Liver (tissue), 9 donors: ENCODE measurements around the gene LTN1. TPM values are rescaled to one million over a fixed set of nuclear protein-coding genes. Genes with fewer than 3 reads are reported as not detected.

ENCODE experiments used
- DNase-seq: peaks from one replicate; pipeline ENCODE4 v3.0.0-alpha.2; 2017; ENCODE audit warnings: low spot score
- H3K27ac ChIP-seq, 2 donors: one replicate each; pipeline ENCODE4 v1.7.0; 2013; ENCODE audit warnings: inconsistent platforms in 2 of 2, low read length in 2 of 2, control low read depth in 1 of 2, low read depth in 1 of 2, mild to moderate bottlenecking in 1 of 2
- H3K27me3 ChIP-seq, 4 donors: one replicate each; pipeline versions ENCODE4 v1.6.1 to v1.7.0; 2013; ENCODE audit warnings: low read length in 3 of 4, inconsistent platforms in 1 of 4, mild to moderate bottlenecking in 1 of 4, moderate library complexity in 1 of 4; ENCODE audit not compliant: control insufficient read depth in 4 of 4, insufficient read depth in 4 of 4
- H3K36me3 ChIP-seq, 4 donors: one replicate each; pipeline versions ENCODE4 v1.6.1 to v1.7.0; 2013; ENCODE audit warnings: low read length in 3 of 4, mild to moderate bottlenecking in 3 of 4, low read depth in 1 of 4, moderate library complexity in 1 of 4; ENCODE audit not compliant: control insufficient read depth in 4 of 4, insufficient read depth in 3 of 4
- H3K4me1 ChIP-seq, 4 donors: one replicate each; pipeline versions ENCODE4 v1.6.1 to v1.7.0; 2013; ENCODE audit warnings: low read length in 3 of 4, mild to moderate bottlenecking in 3 of 4, moderate library complexity in 1 of 4; ENCODE audit not compliant: control insufficient read depth in 4 of 4, insufficient read depth in 4 of 4
- H3K4me3 ChIP-seq, 3 donors: one replicate each; pipeline versions ENCODE4 v1.6.1 to v1.7.0; 2013; ENCODE audit warnings: low read length in 3 of 3, control low read depth in 1 of 3, low read depth in 1 of 3, mild to moderate bottlenecking in 1 of 3
- H3K9ac ChIP-seq, 2 donors: one replicate each; pipeline ENCODE4 v1.7.0; 2013; ENCODE audit warnings: low read length in 2 of 2, mild to moderate bottlenecking in 2 of 2, moderate library complexity in 2 of 2, control low read depth in 1 of 2, low read depth in 1 of 2
- H3K9me3 ChIP-seq, 4 donors: one replicate each; pipeline versions ENCODE4 v1.6.1 to v1.7.0; 2013; ENCODE audit warnings: low read length in 3 of 4; ENCODE audit not compliant: control insufficient read depth in 4 of 4
- EGR1 ChIP-seq, 2 donors: IDR thresholded peaks; 2 replicates each; pipeline ENCODE4 v1.6.1; 2016 to 2018; ENCODE audit warnings: antibody characterized with exemption in 2 of 2, low read depth in 2 of 2
- FOXA2 ChIP-seq: IDR thresholded peaks from 2 replicates; pipeline ENCODE4 v1.6.1; 2016; ENCODE audit warnings: antibody characterized with exemption
- GABPA ChIP-seq, 2 donors: IDR thresholded peaks in 1 of 2; conservative IDR thresholded peaks in 1 of 2; 2 replicates each; pipeline ENCODE4 v1.6.1; 2016; ENCODE audit warnings: antibody characterized with exemption in 2 of 2, mild to moderate bottlenecking in 1 of 2, moderate library complexity in 1 of 2
- HNF4A ChIP-seq, 2 donors: conservative IDR thresholded peaks; 2 replicates each; pipeline ENCODE4 v1.6.1; 2016; ENCODE audit warnings: antibody characterized with exemption in 2 of 2, mild to moderate bottlenecking in 2 of 2
- HNF4G ChIP-seq: IDR thresholded peaks from 2 replicates; pipeline ENCODE4 v1.6.1; 2016; ENCODE audit warnings: antibody characterized with exemption
- JUND ChIP-seq, 2 donors: IDR thresholded peaks; 2 replicates each; pipeline ENCODE4 v1.6.1; 2016; ENCODE audit warnings: antibody characterized with exemption in 2 of 2
- NR2F2 ChIP-seq: IDR thresholded peaks from 2 replicates; pipeline ENCODE4 v1.6.1; 2016; ENCODE audit warnings: antibody characterized with exemption
- RAD21 ChIP-seq, 2 donors: IDR thresholded peaks; 2 replicates each; pipeline ENCODE4 v1.6.1; 2016; ENCODE audit warnings: antibody characterized with exemption in 2 of 2, mild to moderate bottlenecking in 2 of 2
- RXRA ChIP-seq, 2 donors: IDR thresholded peaks; 2 replicates each; pipeline ENCODE4 v1.6.1; 2017 to 2018; ENCODE audit warnings: antibody characterized with exemption in 2 of 2, mild to moderate bottlenecking in 1 of 2
- SP1 ChIP-seq: IDR thresholded peaks from 2 replicates; pipeline ENCODE4 v1.6.1; 2018; ENCODE audit warnings: antibody characterized with exemption, mild to moderate bottlenecking
- TAF1 ChIP-seq: conservative IDR thresholded peaks from 2 replicates; pipeline ENCODE4 v1.6.1; 2016; ENCODE audit warnings: antibody characterized with exemption, mild to moderate bottlenecking
- YY1 ChIP-seq: IDR thresholded peaks from 2 replicates; pipeline ENCODE4 v1.6.1; 2016; ENCODE audit warnings: antibody characterized with exemption, mild to moderate bottlenecking
- WGBS: extraction: QIAGEN DNeasy Blood & Tissue Kit; methylation state at CpG from one replicate; pipeline ENCODE4 v1.1.7; 2013; 5-methylcytosine and 5-hydroxymethylcytosine counted together
- polyA plus RNA-seq, 2 donors: library from polyadenylated mRNA; stranded (reverse) in 1 of 2; unstranded in 1 of 2; fragments of 200-250 nt in 1 of 2; fragments of >200 nt in 1 of 2; fragmentation: Nextera tagmentation in 1 of 2; extraction: Ambion mirVana in 1 of 2; gene quantifications; one replicate each; pipeline versions ENCODE4 v1.2.1 to v1.2.3, GENCODE V29; 2013 to 2015
- total RNA-seq, 2 donors: library from RNA; depleted of rRNA; stranded (reverse); fragments of >200 nt; gene quantifications; one replicate each; pipeline ENCODE4 v1.2.3, GENCODE V29; 2014
- TF ChIP-seq, protein P1 (sequence below): IDR thresholded peaks from 2 replicates; pipeline ENCODE4 v1.6.1; 2016; ENCODE audit warnings: antibody characterized with exemption
- TF ChIP-seq, protein P2 (sequence below): fragments of 150-350 bp; IDR thresholded peaks from 2 replicates; pipeline ENCODE4 v1.5.1; 2017; ENCODE audit warnings: improper control_type of control experiment, low read depth, low read length; ENCODE audit not compliant: missing input control
- TF ChIP-seq, protein P3 (sequence below): IDR thresholded peaks from 2 replicates; pipeline ENCODE4 v1.6.1; 2016; ENCODE audit warnings: antibody characterized with exemption, mild to moderate bottlenecking
- TF ChIP-seq, protein P4 (sequence below): IDR thresholded peaks from 2 replicates; pipeline ENCODE4 v1.6.1; 2016; ENCODE audit warnings: antibody characterized with exemption
- TF ChIP-seq, protein P5 (sequence below): IDR thresholded peaks from 2 replicates; pipeline ENCODE4 v1.6.1; 2016; ENCODE audit warnings: antibody characterized with exemption
- donor health status: healthy.
- donor health status: healthy.
- donor health status: healthy.
- donor health status: healthy.
- donor health status: healthy.

The LTN1 gene
- total and polyA plus RNA-seq, 4 donors: 3.9 to 22.1 (median 9.6) TPM

DNA sequence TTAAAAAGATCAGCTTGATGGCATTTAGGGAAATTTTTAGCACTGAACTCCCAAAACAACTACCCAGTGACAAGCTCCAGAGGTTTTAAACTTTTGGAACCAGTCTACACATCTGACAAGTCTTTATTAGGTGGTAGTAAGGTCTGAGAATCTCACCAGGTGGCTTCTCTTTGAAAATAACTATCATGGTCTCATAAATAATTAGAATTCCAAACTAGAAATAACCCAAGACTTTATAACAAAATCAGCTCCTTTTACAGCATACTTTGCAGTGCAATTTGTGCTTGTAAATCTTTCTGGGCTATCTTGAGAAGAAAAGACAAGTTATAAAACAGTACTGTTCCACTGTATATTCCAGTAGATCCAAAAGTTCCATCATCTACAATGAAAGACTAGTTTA is 108.7 kb downstream of the LTN1 start:
- H3K27ac ChIP-seq: no peak overlapping the region
- no peaks in the 10 kb centered on the region for H3K27me3 ChIP-seq
- H3K4me3 ChIP-seq: peak overlapping the region in 1 of 3 donors; percentile 46
- peaks cover 2 to 9% (median 4%) of the 10 kb centered on the region in 4 donors for H3K4me1 ChIP-seq
- TF ChIP-seq EGR1 (IDR thresholded peaks at IDR 0.05; ENCODE audit: low read depth in 2 of 2) (no peak), YY1 (no peak), TAF1 (no peak), RAD21 (IDR thresholded peaks at IDR 0.05) (no peak), NR2F2 (no peak), JUND (IDR thresholded peaks at IDR 0.05) (no peak), FOXA2 (no peak)
- TF ChIP-seq, protein P1, sequence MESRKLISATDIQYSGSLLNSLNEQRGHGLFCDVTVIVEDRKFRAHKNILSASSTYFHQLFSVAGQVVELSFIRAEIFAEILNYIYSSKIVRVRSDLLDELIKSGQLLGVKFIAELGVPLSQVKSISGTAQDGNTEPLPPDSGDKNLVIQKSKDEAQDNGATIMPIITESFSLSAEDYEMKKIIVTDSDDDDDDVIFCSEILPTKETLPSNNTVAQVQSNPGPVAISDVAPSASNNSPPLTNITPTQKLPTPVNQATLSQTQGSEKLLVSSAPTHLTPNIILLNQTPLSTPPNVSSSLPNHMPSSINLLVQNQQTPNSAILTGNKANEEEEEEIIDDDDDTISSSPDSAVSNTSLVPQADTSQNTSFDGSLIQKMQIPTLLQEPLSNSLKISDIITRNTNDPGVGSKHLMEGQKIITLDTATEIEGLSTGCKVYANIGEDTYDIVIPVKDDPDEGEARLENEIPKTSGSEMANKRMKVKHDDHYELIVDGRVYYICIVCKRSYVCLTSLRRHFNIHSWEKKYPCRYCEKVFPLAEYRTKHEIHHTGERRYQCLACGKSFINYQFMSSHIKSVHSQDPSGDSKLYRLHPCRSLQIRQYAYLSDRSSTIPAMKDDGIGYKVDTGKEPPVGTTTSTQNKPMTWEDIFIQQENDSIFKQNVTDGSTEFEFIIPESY: no peak
- TF ChIP-seq, protein P2, sequence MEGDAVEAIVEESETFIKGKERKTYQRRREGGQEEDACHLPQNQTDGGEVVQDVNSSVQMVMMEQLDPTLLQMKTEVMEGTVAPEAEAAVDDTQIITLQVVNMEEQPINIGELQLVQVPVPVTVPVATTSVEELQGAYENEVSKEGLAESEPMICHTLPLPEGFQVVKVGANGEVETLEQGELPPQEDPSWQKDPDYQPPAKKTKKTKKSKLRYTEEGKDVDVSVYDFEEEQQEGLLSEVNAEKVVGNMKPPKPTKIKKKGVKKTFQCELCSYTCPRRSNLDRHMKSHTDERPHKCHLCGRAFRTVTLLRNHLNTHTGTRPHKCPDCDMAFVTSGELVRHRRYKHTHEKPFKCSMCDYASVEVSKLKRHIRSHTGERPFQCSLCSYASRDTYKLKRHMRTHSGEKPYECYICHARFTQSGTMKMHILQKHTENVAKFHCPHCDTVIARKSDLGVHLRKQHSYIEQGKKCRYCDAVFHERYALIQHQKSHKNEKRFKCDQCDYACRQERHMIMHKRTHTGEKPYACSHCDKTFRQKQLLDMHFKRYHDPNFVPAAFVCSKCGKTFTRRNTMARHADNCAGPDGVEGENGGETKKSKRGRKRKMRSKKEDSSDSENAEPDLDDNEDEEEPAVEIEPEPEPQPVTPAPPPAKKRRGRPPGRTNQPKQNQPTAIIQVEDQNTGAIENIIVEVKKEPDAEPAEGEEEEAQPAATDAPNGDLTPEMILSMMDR: no peak
- no peak for DNase-seq
- H3K36me3 ChIP-seq: peaks cover 0 to 15% (median 7%) of the 10 kb centered on the region in 4 donors
- H3K9ac ChIP-seq: peak overlapping the region in 1 of 2 donors; percentile 24
- no peaks in the 10 kb centered on the region for H3K9me3 ChIP-seq

DNA sequence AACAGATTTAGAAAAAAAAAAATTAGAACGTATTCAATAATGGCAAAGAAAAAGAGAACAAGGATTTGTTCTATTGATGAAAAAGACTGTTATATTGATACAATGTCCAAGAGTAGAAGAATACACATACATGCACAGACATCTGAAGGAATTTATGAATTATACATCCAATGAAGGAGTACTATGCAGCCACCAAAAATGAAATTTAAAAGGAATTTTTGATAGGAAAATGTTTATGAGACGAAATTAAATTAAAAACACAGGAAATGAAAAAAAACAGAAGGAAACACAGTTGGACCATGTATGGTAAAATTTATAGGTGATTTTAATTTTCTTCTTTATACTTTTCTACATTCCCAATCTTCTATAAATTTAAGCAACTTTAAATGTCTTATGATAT is 110.3 kb downstream of the LTN1 start:
- no peak for DNase-seq
- WGBS: 68% methylated on average over 2 of the region's 2 CpGs
- TF ChIP-seq EGR1 (IDR thresholded peaks at IDR 0.05; ENCODE audit: low read depth in 2 of 2) (no peak), RXRA (IDR thresholded peaks at IDR 0.05) (no peak), GABPA (IDR thresholded peaks at IDR 0.05 in 1 of 2, conservative IDR thresholded peaks at IDR 0.05 in 1 of 2) (no peak), NR2F2 (no peak), SP1 (no peak), HNF4G (no peak), HNF4A (conservative IDR thresholded peaks at IDR 0.05) (no peak), RAD21 (IDR thresholded peaks at IDR 0.05) (no peak), YY1 (no peak), FOXA2 (no peak)
- TF ChIP-seq, protein P2: no peak
- TF ChIP-seq, protein P3, sequence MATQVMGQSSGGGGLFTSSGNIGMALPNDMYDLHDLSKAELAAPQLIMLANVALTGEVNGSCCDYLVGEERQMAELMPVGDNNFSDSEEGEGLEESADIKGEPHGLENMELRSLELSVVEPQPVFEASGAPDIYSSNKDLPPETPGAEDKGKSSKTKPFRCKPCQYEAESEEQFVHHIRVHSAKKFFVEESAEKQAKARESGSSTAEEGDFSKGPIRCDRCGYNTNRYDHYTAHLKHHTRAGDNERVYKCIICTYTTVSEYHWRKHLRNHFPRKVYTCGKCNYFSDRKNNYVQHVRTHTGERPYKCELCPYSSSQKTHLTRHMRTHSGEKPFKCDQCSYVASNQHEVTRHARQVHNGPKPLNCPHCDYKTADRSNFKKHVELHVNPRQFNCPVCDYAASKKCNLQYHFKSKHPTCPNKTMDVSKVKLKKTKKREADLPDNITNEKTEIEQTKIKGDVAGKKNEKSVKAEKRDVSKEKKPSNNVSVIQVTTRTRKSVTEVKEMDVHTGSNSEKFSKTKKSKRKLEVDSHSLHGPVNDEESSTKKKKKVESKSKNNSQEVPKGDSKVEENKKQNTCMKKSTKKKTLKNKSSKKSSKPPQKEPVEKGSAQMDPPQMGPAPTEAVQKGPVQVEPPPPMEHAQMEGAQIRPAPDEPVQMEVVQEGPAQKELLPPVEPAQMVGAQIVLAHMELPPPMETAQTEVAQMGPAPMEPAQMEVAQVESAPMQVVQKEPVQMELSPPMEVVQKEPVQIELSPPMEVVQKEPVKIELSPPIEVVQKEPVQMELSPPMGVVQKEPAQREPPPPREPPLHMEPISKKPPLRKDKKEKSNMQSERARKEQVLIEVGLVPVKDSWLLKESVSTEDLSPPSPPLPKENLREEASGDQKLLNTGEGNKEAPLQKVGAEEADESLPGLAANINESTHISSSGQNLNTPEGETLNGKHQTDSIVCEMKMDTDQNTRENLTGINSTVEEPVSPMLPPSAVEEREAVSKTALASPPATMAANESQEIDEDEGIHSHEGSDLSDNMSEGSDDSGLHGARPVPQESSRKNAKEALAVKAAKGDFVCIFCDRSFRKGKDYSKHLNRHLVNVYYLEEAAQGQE: no peak
- TF ChIP-seq, protein P4, sequence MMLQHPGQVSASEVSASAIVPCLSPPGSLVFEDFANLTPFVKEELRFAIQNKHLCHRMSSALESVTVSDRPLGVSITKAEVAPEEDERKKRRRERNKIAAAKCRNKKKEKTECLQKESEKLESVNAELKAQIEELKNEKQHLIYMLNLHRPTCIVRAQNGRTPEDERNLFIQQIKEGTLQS: no peak
- TF ChIP-seq, protein P5, sequence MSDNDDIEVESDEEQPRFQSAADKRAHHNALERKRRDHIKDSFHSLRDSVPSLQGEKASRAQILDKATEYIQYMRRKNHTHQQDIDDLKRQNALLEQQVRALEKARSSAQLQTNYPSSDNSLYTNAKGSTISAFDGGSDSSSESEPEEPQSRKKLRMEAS: no peak

More for the DNA sequence above, 110.3 kb downstream of the LTN1 start:
- Histone ChIP-seq H3K9ac (no peak overlapping the region), H3K27ac (no peak overlapping the region), H3K27me3 (no peaks in the 10 kb centered on the region), H3K36me3 (peaks cover 0 to 19% (median 13%) of the 10 kb centered on the region in 4 donors), H3K9me3 (no peaks in the 10 kb centered on the region), H3K4me1 (peaks cover 2 to 9% (median 4%) of the 10 kb centered on the region in 4 donors), H3K4me3 (no peak overlapping the region)
